Cortex of kidney (tissue), 1 donor: ENCODE measurements around the gene GPC1.

Experiments
- DNase-seq: peaks from one replicate; lab custom pipeline; 2025; lab: John Stamatoyannopoulos, UW

The GPC1 gene

DNA sequence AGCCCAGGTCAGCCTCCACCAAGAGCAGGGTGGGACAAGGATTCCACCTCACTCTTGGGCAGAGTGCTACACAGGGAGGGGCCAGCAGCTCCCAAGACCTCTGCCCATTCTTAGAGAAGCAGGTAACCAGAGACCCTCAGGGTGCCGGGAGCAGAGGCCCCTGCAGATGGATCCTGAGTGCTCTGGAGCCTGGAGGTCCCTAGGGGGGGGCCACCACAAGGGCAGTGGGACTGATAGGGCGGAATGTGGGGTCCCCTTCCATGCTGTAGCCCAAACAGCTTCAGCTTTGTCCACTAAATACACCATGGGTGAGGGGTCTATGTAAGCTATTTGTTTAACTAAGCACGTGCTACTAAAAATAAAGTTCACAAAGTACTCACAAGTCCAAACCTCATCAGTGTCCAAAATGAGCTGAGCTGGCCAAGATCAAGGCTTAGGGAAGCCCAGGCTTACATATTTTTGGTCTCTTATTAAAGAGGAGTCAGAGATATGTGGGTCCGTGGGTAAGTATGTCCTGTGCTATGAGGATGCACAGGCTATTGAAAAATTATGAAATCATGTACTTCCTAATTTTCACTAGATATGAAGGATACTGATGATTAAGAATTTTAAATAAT lies 21.5 kb upstream of the GPC1 start:
- DNase-seq: no peak

- DNase-seq: no peak
Observed at GRCh38 chr2:240416821-240417220, 18.6 kb upstream of the GPC1 start.

- no peak for DNase-seq
Observed at GRCh38 chr2:240418311-240418710, 17.2 kb upstream of the GPC1 start.

- no peak for DNase-seq
Observed at GRCh38 chr2:240419271-240419670, 16.2 kb upstream of the GPC1 start.

DNA sequence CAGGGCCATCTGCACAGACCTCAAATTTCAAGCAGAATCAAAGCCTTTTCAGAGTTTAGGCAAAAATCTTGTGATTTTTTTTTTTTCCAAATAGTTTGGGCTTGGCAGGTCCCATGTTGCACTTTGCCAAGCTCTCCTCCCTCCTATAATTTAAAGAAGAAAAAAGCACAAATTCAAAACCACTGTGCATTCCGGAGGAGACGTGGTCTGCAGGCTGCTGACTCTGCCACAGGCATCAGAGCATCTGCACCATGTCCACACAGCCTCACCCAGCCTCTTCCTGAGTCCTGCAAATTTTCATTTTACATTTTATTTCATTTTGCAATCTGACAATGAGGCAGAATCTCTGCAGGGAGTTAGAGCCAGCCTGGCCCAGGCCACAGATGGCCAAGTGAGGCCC lies 15.7 kb upstream of the GPC1 start:
- no peak for DNase-seq

GRCh38 chr2:240420206-240421104 lies 15.0 kb upstream of the GPC1 start:
- no peak for DNase-seq

DNA sequence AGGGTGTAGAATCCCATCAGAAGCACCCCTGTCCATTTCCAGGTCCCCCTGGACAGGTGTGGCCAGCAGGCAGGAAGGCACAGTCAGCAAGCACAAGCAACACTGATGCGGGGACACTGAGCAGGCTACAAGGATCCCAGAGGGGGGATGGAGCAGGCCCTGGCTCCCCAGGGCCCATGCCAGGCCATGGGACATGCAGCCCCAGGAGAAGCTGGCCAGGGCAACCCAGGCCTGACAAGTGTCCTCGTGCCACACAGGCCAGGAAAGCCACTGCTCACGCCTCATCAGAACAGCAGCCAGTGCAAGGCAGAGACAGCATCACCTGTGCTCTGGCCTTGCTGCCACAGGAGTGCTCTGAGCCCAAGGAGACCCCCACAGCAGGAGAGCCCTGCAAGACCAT lies 14.1 kb upstream of the GPC1 start:
- no peak for DNase-seq

DNA sequence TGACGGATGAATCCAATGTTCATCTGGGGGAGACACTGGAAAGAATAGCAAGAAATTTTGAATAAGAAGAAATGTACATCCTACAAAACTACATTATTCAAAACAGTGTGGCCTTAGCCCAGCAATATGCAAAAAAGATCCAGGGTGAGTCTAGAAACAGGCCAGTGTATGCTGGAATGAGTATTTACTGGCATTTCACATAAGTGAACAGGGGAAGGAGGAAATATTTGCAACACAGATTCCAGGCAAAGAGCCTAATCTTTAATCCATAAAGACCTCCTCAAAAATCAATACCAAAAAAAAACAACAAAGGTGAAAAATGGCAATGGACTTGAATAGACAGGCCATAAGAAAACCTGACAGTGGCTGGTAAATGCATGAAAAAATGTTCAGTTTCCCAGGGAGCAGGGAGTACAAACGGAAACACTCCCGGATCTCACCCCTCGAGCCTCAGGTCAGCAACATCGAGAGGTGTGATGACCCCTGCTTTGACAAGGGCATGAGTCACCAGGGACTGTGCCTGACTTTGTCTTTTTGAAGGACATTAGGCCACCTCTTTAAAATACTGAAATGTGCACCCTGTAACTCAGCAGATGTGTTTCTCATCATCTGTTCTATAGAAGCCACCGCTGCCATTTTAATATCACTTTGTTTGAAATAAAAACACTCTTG lies 12.7 kb upstream of the GPC1 start:
- DNase-seq: no peak

DNA sequence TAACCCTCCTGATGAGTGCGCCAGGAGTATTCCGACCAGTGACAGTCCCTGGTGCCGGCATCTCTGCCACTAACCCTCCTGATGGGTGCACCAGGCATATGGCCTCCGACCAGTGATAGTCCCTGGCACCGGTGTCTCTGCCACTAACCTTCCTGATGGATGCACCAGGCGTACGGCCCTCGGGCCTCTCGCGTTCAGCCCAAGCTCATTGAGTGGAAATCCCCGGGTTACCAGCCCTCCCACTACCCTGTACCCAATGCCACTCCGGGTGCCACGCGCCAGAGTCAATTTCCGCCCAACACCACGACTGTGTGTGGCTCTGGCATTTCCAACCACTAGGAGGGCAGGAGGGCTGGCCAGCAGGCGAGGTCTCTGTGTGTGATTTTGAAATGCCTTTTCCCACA lies 11.7 kb upstream of the GPC1 start:
- no peak for DNase-seq

GRCh38 chr2:240424341-240425235 lies 10.9 kb upstream of the GPC1 start:
- no peak for DNase-seq

DNA sequence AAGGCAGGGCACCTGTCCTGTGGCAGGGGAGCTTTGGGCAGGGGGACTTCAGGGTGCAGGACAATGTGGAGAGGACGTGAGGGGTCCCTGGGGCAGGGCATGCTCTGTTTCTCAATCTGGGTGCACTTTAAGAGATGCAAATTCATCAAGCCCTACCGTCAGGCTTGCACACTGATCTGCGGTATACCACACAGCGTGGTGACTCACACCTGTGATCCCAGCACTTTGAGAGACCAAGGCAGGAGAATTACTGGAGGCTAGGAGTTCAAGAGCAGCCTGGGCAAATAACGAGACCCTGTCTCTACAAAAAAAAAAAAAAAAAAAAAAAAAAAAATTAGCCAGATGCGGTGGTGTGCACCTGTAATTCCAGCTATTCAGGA lies 10.2 kb upstream of the GPC1 start:
- no peak for DNase-seq

GRCh38 chr2:240425697-240426096 lies 9.8 kb upstream of the GPC1 start:
- no peak for DNase-seq

GRCh38 chr2:240426845-240427721 lies 8.4 kb upstream of the GPC1 start:
- DNase-seq: no peak

- DNase-seq: no peak
Observed at GRCh38 chr2:240427729-240428128, 7.7 kb upstream of the GPC1 start.

GRCh38 chr2:240428245-240428644 lies 7.2 kb upstream of the GPC1 start:
- DNase-seq: no peak

GRCh38 chr2:240429341-240429871 lies 6.1 kb upstream of the GPC1 start:
- no peak for DNase-seq

GRCh38 chr2:240429872-240430491 lies 5.5 kb upstream of the GPC1 start:
- DNase-seq: no peak

DNA sequence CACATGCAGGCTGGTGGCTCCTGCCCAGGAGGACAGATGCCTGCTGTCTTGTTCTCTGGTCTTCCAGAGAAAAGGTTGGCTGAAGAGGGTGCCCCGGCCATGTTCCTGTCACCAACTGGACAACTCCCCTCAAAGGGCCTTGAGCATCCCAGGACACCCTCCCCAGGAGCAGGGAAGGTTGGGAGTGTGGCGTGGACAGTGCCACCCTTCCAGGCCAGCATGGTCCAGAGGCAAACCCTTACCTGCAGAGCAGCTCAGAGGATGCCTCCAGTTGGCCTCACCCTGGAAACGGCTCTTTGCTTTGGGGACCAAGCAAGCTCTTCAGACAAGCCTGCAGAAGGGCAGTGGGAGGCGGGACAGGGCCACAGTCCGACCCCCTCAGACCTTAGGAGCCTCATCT lies 4.9 kb upstream of the GPC1 start:
- DNase-seq: no peak

DNA sequence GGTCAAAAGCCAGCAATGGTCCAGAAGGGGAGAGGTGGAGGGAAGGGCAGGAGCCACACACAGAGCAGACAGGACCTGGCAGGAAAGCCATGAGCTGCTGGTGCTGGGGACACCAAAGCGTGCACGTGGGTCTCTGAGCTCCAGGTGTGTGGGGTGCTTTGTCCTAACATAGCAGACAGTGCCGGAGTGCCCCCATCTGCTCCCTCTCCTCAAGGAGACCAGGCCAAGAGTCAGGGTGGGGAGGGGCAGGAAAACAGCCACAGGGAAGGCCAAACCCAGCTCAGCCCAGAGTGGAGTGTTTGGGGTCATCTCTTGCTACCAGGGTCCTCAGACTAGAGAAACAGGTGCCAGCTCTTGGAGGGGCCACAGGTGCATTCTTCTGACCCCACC lies 4.2 kb upstream of the GPC1 start:
- no peak for DNase-seq

GRCh38 chr2:240431661-240432424 lies 3.6 kb upstream of the GPC1 start:
- no peak for DNase-seq
